NCI-H748 treated with DMSO at 0.1 percent for 48 hours (cell line): ENCODE data around the gene GPRC5B.

Experiments used
- DNase-seq: peaks from one replicate; lab custom pipeline; 2025; lab: John Stamatoyannopoulos, UW

Gene GPRC5B

GRCh38 chr16:19898166-19898565, 13.5 kb upstream of the GPRC5B start:
- DNase-seq = no peak

- DNase-seq = no peak
Observed at GRCh38 chr16:19896951-19897350, 12.3 kb upstream of the GPRC5B start.

- no peak for DNase-seq
Observed at GRCh38 chr16:19894586-19894985, 9.9 kb upstream of the GPRC5B start.

GRCh38 chr16:19892902-19893301, 8.3 kb upstream of the GPRC5B start:
- DNase-seq = no peak

- DNase-seq = no peak
Observed at GRCh38 chr16:19890901-19891300, 6.3 kb upstream of the GPRC5B start.

- DNase-seq = no peak
Observed at GRCh38 chr16:19888834-19889233, 4.2 kb upstream of the GPRC5B start.

- DNase-seq = peak; percentile 48
Observed at GRCh38 chr16:19886073-19886941, 1.7 kb upstream of the GPRC5B start.

GRCh38 chr16:19885451-19886072, 914 bp upstream of the GPRC5B start:
- DNase-seq = no peak

GRCh38 chr16:19883966-19884485, 622 bp downstream of the GPRC5B start:
- DNase-seq = no peak

- DNase-seq = peak; percentile 2
Observed at GRCh38 chr16:19883296-19883965, 1.2 kb downstream of the GPRC5B start.

- no peak for DNase-seq
Observed at GRCh38 chr16:19882646-19883045, 2.0 kb downstream of the GPRC5B start.

- DNase-seq = no peak
Observed at GRCh38 chr16:19882186-19882585, 2.5 kb downstream of the GPRC5B start.

- DNase-seq = no peak
Observed at GRCh38 chr16:19881783-19882182, 2.9 kb downstream of the GPRC5B start.

GRCh38 chr16:19881028-19881427, 3.6 kb downstream of the GPRC5B start:
- DNase-seq = no peak

- peak; percentile 52 for DNase-seq
Observed at GRCh38 chr16:19879241-19879792, 5.3 kb downstream of the GPRC5B start.

GRCh38 chr16:19878757-19879156, 5.9 kb downstream of the GPRC5B start:
- DNase-seq = no peak

GRCh38 chr16:19876501-19877059, 8.1 kb downstream of the GPRC5B start:
- no peak for DNase-seq

- DNase-seq = no peak
Observed at GRCh38 chr16:19875900-19876299, 8.7 kb downstream of the GPRC5B start.

GRCh38 chr16:19874851-19875546, 9.6 kb downstream of the GPRC5B start:
- no peak for DNase-seq

GRCh38 chr16:19874026-19874425, 10.6 kb downstream of the GPRC5B start:
- no peak for DNase-seq

- no peak for DNase-seq
Observed at GRCh38 chr16:19872935-19873334, 11.7 kb downstream of the GPRC5B start.
